Measurements from ENCODE around the gene LIPC.

The LIPC gene

DNA sequence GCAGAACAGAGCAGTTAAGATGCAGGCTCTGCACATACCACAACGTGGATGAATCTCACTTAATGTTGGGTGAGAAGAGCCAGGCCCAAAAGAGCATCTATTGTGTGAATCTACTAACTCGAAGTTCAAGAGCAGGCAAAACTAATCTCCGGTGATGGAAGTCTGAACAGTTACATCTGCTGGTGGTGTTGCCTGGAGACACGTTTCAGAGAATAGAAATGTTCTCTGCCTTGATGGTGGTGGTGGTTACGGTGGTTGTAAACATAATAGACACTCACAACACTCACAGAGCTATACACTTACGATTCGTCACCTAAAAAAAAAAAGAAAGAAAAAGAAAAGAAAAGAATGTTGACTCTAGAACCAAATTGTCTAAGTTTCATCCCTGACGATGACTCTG, 86.8 kb downstream of the LIPC start:
- TF ChIP-seq, protein P1, sequence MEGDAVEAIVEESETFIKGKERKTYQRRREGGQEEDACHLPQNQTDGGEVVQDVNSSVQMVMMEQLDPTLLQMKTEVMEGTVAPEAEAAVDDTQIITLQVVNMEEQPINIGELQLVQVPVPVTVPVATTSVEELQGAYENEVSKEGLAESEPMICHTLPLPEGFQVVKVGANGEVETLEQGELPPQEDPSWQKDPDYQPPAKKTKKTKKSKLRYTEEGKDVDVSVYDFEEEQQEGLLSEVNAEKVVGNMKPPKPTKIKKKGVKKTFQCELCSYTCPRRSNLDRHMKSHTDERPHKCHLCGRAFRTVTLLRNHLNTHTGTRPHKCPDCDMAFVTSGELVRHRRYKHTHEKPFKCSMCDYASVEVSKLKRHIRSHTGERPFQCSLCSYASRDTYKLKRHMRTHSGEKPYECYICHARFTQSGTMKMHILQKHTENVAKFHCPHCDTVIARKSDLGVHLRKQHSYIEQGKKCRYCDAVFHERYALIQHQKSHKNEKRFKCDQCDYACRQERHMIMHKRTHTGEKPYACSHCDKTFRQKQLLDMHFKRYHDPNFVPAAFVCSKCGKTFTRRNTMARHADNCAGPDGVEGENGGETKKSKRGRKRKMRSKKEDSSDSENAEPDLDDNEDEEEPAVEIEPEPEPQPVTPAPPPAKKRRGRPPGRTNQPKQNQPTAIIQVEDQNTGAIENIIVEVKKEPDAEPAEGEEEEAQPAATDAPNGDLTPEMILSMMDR (IDR thresholded peaks at IDR 0.05; ENCODE audit: low read depth, low read length): no peak
- no peak for DNase-seq (ENCODE audit: extremely low read depth, low read depth)

DNA sequence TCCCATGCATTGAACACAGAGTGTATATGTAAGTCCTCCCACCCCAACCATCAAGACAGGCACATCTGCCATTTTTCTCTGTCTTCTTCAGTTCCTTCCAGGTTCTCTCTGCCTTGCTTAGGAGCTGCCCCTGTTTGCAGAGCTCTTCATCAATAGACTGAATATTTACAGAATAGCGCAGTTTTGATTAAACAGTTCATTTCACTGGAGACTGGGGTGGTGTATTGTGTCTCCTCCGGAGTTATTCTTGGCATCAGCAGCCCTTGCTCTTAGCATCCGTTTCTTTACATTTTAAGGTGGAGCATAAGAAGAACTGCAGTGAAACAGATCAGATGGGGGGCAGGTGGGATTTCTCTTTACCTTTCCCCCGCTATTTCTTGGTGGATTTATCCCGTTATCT, 87.7 kb downstream of the LIPC start:
- DNase-seq (ENCODE audit: extremely low read depth, low read depth): no peak
- TF ChIP-seq, protein P1 (IDR thresholded peaks at IDR 0.05; ENCODE audit: low read depth, low read length): no peak

DNA sequence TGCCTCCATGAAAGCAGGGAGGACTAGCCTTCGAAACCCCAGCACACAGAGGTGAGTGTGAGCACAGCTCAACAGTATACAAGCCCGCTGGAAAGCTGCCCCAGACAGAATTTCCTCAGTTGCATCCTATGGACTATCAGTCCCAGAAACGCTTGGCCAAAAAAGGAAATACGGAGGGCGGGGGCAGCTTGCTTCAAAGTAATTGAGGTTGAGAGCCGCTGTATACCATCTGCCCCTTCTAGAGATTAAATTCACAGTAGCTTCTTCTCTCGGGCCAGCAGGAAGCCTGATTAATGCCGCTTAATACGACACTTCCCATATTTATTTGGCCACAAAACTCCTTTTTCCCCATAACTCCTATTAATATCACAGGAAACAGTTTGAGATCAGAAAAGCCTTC, 88.7 kb downstream of the LIPC start:
- no peak for DNase-seq (ENCODE audit: extremely low read depth, low read depth)
- TF ChIP-seq, protein P1 (IDR thresholded peaks at IDR 0.05; ENCODE audit: low read depth, low read length): no peak

DNA sequence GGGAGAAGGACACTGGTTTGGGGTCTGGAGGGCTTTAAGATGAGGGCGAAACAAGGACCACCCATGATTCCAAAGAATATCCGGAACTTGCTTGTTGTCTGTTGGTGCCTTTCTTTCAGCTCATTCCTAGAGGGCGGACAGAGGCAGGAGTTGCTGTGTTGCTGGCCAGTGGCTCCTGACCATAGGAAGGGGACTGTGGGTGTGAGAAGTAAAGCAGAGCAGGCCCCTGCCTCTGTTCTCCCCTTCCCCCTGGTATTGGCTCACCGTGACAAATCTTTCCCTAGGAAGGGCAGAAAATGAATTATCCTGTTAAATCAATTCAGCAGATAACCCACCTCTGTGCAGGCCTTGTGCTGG, 89.1 kb downstream of the LIPC start:
- DNase-seq (ENCODE audit: extremely low read depth, low read depth): no peak

DNA sequence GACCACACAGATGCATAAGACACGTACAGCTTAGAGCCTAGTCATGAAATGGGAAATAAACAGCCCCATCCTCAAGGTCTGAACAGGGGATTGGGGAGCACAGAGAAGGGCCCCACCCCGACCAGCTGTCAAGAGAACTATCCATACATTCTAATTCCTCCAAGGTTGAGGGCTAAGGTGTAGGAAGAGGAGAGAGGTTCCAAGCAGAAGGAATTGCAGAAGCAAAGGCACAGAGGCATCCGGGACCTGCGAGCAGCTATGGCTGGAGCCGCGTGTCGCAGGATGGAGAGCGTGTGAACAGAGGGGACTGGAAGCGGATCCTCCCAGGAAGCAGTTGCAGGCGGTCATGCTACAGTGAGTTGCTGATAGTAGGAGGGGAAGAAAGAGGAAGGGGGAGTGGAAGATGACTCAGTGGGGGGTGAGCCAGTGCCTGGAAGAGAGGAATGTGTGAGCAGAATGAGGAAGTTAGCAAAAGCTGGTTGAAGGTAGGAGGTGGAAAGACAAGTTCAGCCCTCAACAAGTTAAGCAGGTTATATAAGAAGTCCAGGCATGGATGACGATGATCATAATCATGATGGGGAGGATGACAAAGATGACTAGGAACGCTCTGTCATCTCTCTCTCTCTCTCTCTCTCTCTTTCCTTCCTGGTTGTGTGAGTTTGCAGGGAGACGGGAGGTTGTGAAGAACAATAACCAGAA, 89.7 kb downstream of the LIPC start:
- DNase-seq (ENCODE audit: extremely low read depth, low read depth): peak; percentile 42
- TF ChIP-seq, protein P1 (IDR thresholded peaks at IDR 0.05; ENCODE audit: low read depth, low read length): no peak

More for the DNA sequence above, 89.1 kb downstream of the LIPC start:
- TF ChIP-seq, protein P1 (IDR thresholded peaks at IDR 0.05; ENCODE audit: low read depth, low read length): no peak

DNA sequence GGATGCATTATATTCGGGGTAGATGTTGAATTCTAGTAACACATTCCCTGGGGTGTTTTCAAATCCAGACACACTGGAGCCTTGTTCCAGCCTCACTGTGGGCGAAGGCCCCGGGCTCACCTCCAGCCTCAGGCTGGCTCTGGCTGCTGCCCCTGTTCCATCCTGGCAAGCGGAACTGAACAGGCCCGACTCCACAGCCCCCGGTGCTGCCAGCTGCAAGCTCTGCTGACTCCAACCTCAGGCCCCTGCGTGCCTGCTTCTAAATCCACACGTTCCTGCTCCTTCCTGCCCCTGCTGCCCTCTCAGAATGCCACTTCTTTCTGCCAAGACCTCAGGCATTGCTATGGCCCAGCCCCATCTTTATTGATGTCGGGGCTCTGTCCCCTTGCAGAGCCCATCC, 90.6 kb downstream of the LIPC start:
- TF ChIP-seq, protein P1 (IDR thresholded peaks at IDR 0.05; ENCODE audit: low read depth, low read length): no peak
- DNase-seq (ENCODE audit: extremely low read depth, low read depth): no peak

DNA sequence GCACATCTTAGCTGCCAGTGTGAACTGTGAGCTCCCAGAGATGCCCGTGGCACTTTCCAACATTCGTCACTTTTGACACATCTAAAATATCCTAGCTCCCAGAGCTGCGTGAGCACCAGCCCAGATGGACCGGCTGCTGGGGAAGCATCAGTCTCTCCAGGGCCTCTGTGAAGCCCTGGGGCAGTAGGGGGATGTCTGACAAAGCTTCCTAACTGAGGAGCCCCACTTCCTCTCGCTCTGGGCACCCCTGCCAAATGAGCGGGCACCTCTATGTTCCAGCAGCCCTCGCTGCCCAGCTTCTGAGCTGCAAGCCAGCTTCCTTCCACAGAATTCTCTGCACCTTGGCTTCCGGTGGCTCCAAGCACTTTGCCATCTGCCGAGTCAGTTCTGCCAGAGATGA, 91.1 kb downstream of the LIPC start:
- TF ChIP-seq, protein P1 (IDR thresholded peaks at IDR 0.05; ENCODE audit: low read depth, low read length): no peak
- no peak for DNase-seq (ENCODE audit: extremely low read depth, low read depth)
